Measurements from ENCODE around the gene PTPRG. TPM values are rescaled to one million over a fixed set of nuclear protein-coding genes. Genes with fewer than 3 reads are reported as not detected.
A peak's percentile ranks its signal among the peaks of the same experiment; 100 is the strongest.

The PTPRG gene
- total and polyA plus RNA-seq, 2 donors (not counting 3 experiments of a cell fraction or from before 2014, with no cell fraction given), result 8.9 to 39.1 TPM

DNA sequence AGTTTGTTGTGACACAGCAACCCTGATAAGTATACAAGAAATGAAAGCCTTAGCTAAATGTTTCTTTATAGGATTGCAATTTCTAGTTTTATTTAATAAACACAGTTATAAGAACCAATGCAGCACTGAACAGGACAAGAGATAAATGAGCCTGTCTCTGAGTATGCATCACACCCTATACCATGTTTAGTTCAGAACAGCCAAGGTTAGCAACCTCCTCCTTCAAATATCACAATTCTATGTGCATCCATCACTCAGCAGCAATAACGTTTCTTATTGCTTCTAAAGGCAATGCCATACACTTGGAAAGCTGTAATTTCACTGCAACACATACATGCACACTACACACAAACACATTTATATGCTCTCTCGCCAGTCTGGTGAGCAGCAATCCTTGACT lies 280.6 kb downstream of the PTPRG start:
- TF ChIP-seq GATA2 (IDR thresholded peaks at IDR 0.05; ENCODE audit: insufficient read depth, insufficient read length, low read depth, low read length) (no peak), POLR2AphosphoS5 (IDR thresholded peaks at IDR 0.05; ENCODE audit: insufficient read depth, low read depth, low read length) (no peak), FOS (IDR thresholded peaks at IDR 0.05; ENCODE audit: borderline replicate concordance, insufficient read depth, low read length) (no peak), MYC (IDR thresholded peaks at IDR 0.05; ENCODE audit: low read depth, low read length) (no peak), EZH2 (IDR thresholded peaks at IDR 0.05; ENCODE audit: borderline replicate concordance, low read depth, low read length, severe bottlenecking) (no peak), POLR2A (IDR thresholded peaks at IDR 0.05; ENCODE audit: low read depth, low read length) (no peak), JUN (IDR thresholded peaks at IDR 0.05; ENCODE audit: borderline replicate concordance, insufficient read depth, insufficient read length, low read depth) (no peak)
- TF ChIP-seq, protein P1, sequence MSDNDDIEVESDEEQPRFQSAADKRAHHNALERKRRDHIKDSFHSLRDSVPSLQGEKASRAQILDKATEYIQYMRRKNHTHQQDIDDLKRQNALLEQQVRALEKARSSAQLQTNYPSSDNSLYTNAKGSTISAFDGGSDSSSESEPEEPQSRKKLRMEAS (IDR thresholded peaks at IDR 0.05; ENCODE audit: insufficient read depth, insufficient read length), result no peak
- TF ChIP-seq, protein P2, sequence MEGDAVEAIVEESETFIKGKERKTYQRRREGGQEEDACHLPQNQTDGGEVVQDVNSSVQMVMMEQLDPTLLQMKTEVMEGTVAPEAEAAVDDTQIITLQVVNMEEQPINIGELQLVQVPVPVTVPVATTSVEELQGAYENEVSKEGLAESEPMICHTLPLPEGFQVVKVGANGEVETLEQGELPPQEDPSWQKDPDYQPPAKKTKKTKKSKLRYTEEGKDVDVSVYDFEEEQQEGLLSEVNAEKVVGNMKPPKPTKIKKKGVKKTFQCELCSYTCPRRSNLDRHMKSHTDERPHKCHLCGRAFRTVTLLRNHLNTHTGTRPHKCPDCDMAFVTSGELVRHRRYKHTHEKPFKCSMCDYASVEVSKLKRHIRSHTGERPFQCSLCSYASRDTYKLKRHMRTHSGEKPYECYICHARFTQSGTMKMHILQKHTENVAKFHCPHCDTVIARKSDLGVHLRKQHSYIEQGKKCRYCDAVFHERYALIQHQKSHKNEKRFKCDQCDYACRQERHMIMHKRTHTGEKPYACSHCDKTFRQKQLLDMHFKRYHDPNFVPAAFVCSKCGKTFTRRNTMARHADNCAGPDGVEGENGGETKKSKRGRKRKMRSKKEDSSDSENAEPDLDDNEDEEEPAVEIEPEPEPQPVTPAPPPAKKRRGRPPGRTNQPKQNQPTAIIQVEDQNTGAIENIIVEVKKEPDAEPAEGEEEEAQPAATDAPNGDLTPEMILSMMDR (IDR thresholded peaks at IDR 0.05; ENCODE audit: extremely low read depth in 1 of 2, insufficient read depth in 1 of 2, low read depth in 1 of 2, low read length in 2 of 2), result no peak
- Histone ChIP-seq H3K4me2 (ENCODE audit: insufficient read depth, low read length) (peak overlapping the region; percentile 46), H3K9me3 (replicated peaks; ENCODE audit: control insufficient read depth, insufficient read depth, low read length) (no peaks in the 10 kb centered on the region), H3K27me3 (ENCODE audit: control insufficient read depth in 2 of 2, insufficient read depth in 2 of 2, low read length in 2 of 2) (no peaks in the 10 kb centered on the region), H2AFZ (ENCODE audit: low read depth, low read length) (no peak overlapping the region), H3K9me1 (replicated peaks; ENCODE audit: control insufficient read depth, extremely low read depth, insufficient read depth, low read length) (no peaks in the 10 kb centered on the region), H3K4me3 (replicated peaks in 1 of 3; ENCODE audit: insufficient read depth in 1 of 3, low read depth in 1 of 3, low read length in 3 of 3) (no peak overlapping the region), H3K79me2 (ENCODE audit: control insufficient read depth, insufficient read depth, low read length) (no peaks in the 10 kb centered on the region), H3K36me3 (ENCODE audit: control insufficient read depth in 2 of 2, extremely low read depth in 1 of 2, insufficient read depth in 2 of 2, low read length in 2 of 2) (no peaks in the 10 kb centered on the region), H3K27ac (ENCODE audit: insufficient read depth, low read depth, low read length) (no peak overlapping the region), H3K4me1 (ENCODE audit: control insufficient read depth, extremely low read depth, insufficient read depth, low read length) (peaks cover 7% of the 10 kb centered on the region), H3K9ac (replicated peaks; ENCODE audit: extremely low read depth, insufficient read depth, low read length) (no peak overlapping the region), H4K20me1 (replicated peaks; ENCODE audit: control insufficient read depth, extremely low read depth, insufficient read depth, low read length) (no peaks in the 10 kb centered on the region)
- BruUV-seq (replicated peaks), result no TSS peak
- CTCF ChIA-PET, result interaction anchor here (0.6 to 1.6 kb wide), 9 partner anchors 9 to 359 kb away, joined by 3 to 6 read pairs (median 3); no protein-coding TSS in a partner anchor
- dilution Hi-C loops (cut with MboI; ENCODE audit: extremely low pct_ligation_motif_present, low sequenced_read_pairs), result no loop called here
- intact Hi-C loops (cut with micrococcal nuclease), result loop anchor here (1.0 kb wide), 1 partner anchor 12 kb away; no protein-coding TSS in a partner anchor
- FAIRE-seq, result no peak
- no peak for DNase-seq (ENCODE audit: low read depth, low spot score)
- POLR2A ChIA-PET, result interaction anchor here (0.8 kb wide), 1 partner anchor 271 kb away, joined by 3 read pairs; no protein-coding TSS in a partner anchor
